ENCODE results near the gene GBF1. TPM values are rescaled to one million over a fixed set of nuclear protein-coding genes. Genes with fewer than 3 reads are reported as not detected.

GBF1 gene
- polyA plus RNA-seq, 1 donor from 2014 or later: 14.9 TPM

DNA sequence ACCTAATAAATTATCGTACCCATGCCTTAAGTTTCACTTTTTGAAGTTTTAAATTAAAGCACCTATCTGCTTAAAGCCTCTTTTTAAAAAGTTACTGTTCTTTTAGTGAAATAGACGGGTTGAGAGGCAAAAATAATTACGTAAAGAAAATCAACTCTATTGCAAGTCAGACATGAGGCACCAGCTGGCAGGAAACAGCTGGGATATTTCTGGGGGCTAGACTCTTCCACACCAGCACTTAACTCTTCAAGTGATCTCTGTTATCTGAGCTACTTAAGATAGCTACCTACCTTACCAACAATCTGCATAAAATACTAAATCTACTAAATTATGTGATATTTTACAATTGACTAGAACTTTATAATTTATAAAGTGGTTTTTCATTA, 35.8 kb downstream of the GBF1 start:
- H3K9ac ChIP-seq (ENCODE audit: low read length): no peak overlapping the region
- no peak overlapping the region for H3K4me3 ChIP-seq (ENCODE audit: low read length)
- no peak overlapping the region for H2AFZ ChIP-seq (ENCODE audit: low read depth, low read length)
- TF ChIP-seq, protein P1, sequence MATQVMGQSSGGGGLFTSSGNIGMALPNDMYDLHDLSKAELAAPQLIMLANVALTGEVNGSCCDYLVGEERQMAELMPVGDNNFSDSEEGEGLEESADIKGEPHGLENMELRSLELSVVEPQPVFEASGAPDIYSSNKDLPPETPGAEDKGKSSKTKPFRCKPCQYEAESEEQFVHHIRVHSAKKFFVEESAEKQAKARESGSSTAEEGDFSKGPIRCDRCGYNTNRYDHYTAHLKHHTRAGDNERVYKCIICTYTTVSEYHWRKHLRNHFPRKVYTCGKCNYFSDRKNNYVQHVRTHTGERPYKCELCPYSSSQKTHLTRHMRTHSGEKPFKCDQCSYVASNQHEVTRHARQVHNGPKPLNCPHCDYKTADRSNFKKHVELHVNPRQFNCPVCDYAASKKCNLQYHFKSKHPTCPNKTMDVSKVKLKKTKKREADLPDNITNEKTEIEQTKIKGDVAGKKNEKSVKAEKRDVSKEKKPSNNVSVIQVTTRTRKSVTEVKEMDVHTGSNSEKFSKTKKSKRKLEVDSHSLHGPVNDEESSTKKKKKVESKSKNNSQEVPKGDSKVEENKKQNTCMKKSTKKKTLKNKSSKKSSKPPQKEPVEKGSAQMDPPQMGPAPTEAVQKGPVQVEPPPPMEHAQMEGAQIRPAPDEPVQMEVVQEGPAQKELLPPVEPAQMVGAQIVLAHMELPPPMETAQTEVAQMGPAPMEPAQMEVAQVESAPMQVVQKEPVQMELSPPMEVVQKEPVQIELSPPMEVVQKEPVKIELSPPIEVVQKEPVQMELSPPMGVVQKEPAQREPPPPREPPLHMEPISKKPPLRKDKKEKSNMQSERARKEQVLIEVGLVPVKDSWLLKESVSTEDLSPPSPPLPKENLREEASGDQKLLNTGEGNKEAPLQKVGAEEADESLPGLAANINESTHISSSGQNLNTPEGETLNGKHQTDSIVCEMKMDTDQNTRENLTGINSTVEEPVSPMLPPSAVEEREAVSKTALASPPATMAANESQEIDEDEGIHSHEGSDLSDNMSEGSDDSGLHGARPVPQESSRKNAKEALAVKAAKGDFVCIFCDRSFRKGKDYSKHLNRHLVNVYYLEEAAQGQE (IDR thresholded peaks at IDR 0.05; ENCODE audit: borderline replicate concordance): no peak
- no peak for TF ChIP-seq SMC3 (conservative IDR thresholded peaks at IDR 0.05; ENCODE audit: poor library complexity)
- H3K9me2 ChIP-seq (ENCODE audit: insufficient read depth, low read length): no peaks in the 10 kb centered on the region
- H3K79me2 ChIP-seq (replicated peaks; ENCODE audit: insufficient read depth, low read length): peaks cover 13% of the 10 kb centered on the region
- H3K9me3 ChIP-seq (ENCODE audit: low read length): no peaks in the 10 kb centered on the region
- no peaks in the 10 kb centered on the region for H3K36me3 ChIP-seq (ENCODE audit: insufficient read depth, low read length)
- H3K27ac ChIP-seq (ENCODE audit: low read length): no peak overlapping the region
- H3F3A ChIP-seq (ENCODE audit: insufficient read depth, low read length, poor library complexity, severe bottlenecking): no peaks in the 10 kb centered on the region
- H3K4me2 ChIP-seq (ENCODE audit: low read length): no peak overlapping the region
- H3K27me3 ChIP-seq (ENCODE audit: insufficient read depth, low read depth, low read length): no peaks in the 10 kb centered on the region
- H4K20me1 ChIP-seq (ENCODE audit: insufficient read depth): no peaks in the 10 kb centered on the region

DNA sequence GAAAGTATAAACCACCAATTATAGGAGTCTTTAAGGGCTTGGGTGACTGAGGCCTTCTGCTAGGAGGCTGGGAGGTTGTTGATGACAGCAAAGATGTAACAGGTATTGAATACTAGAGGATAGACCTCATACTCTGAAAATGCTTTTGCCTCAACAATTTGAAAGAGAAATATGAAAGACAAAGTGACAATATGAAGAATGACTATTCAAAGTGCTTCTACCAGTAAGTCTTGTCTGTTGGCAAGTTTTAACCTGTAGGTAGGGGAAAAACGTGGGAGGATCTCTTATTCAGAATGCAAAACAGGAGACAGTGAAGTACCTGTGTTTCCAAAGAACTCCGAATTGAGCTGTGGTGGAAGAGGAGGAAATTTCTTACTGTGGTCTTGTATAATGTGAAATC, 38.2 kb downstream of the GBF1 start:
- H3K79me2 ChIP-seq (replicated peaks; ENCODE audit: insufficient read depth, low read length): peaks cover 16% of the 10 kb centered on the region
- H3K9ac ChIP-seq (ENCODE audit: low read length): no peak overlapping the region
- no peaks in the 10 kb centered on the region for H3K9me3 ChIP-seq (ENCODE audit: low read length)
- no peaks in the 10 kb centered on the region for H3F3A ChIP-seq (ENCODE audit: insufficient read depth, low read length, poor library complexity, severe bottlenecking)
- H3K27me3 ChIP-seq (ENCODE audit: insufficient read depth, low read depth, low read length): no peaks in the 10 kb centered on the region
- H4K20me1 ChIP-seq (ENCODE audit: insufficient read depth): no peaks in the 10 kb centered on the region
- no peak overlapping the region for H2AFZ ChIP-seq (ENCODE audit: low read depth, low read length)
- no peak overlapping the region for H3K4me2 ChIP-seq (ENCODE audit: low read length)
- no peak overlapping the region for H3K27ac ChIP-seq (ENCODE audit: low read length)
- TF ChIP-seq EZH2 (IDR thresholded peaks at IDR 0.05; ENCODE audit: borderline replicate concordance, insufficient read depth, low read length, poor library complexity, severe bottlenecking) (no peak), TAF1 (IDR thresholded peaks at IDR 0.05; ENCODE audit: low read depth) (no peak), SMC3 (conservative IDR thresholded peaks at IDR 0.05; ENCODE audit: poor library complexity) (no peak), EP300 (conservative IDR thresholded peaks at IDR 0.05; ENCODE audit: poor library complexity, severe bottlenecking) (no peak)
- TF ChIP-seq, protein P1 (IDR thresholded peaks at IDR 0.05; ENCODE audit: borderline replicate concordance): no peak
- H3K36me3 ChIP-seq (ENCODE audit: insufficient read depth, low read length): no peaks in the 10 kb centered on the region
- no peak overlapping the region for H3K4me3 ChIP-seq (ENCODE audit: low read length)
- H3K9me2 ChIP-seq (ENCODE audit: insufficient read depth, low read length): no peaks in the 10 kb centered on the region

GRCh38 chr10:102283890-102284289, 38.6 kb downstream of the GBF1 start:
- H3K4me3 ChIP-seq (ENCODE audit: low read length): no peak overlapping the region
- no peak overlapping the region for H3K9ac ChIP-seq (ENCODE audit: low read length)
- H3K4me2 ChIP-seq (ENCODE audit: low read length): no peak overlapping the region
- H3K27me3 ChIP-seq (ENCODE audit: insufficient read depth, low read depth, low read length): no peaks in the 10 kb centered on the region
- H3K79me2 ChIP-seq (replicated peaks; ENCODE audit: insufficient read depth, low read length): peaks cover 16% of the 10 kb centered on the region
- H3K36me3 ChIP-seq (ENCODE audit: insufficient read depth, low read length): no peaks in the 10 kb centered on the region
- no peaks in the 10 kb centered on the region for H3K9me2 ChIP-seq (ENCODE audit: insufficient read depth, low read length)
- no peak overlapping the region for H2AFZ ChIP-seq (ENCODE audit: low read depth, low read length)
- no peaks in the 10 kb centered on the region for H3K9me3 ChIP-seq (ENCODE audit: low read length)
- no peaks in the 10 kb centered on the region for H3F3A ChIP-seq (ENCODE audit: insufficient read depth, low read length, poor library complexity, severe bottlenecking)
- no peak overlapping the region for H3K27ac ChIP-seq (ENCODE audit: low read length)
- H4K20me1 ChIP-seq (ENCODE audit: insufficient read depth): no peaks in the 10 kb centered on the region
- TF ChIP-seq EP300 (conservative IDR thresholded peaks at IDR 0.05; ENCODE audit: poor library complexity, severe bottlenecking) (no peak), EZH2 (IDR thresholded peaks at IDR 0.05; ENCODE audit: borderline replicate concordance, insufficient read depth, low read length, poor library complexity, severe bottlenecking) (no peak), TAF1 (IDR thresholded peaks at IDR 0.05; ENCODE audit: low read depth) (no peak), CTCF (IDR thresholded peaks at IDR 0.05; ENCODE audit: poor library complexity, severe bottlenecking) (no peak), POLR2AphosphoS5 (IDR thresholded peaks at IDR 0.05) (no peak), MXI1 (conservative IDR thresholded peaks at IDR 0.05; ENCODE audit: poor library complexity, severe bottlenecking) (no peak), RAD21 (conservative IDR thresholded peaks at IDR 0.05) (no peak), SMC3 (conservative IDR thresholded peaks at IDR 0.05; ENCODE audit: poor library complexity) (no peak)
- TF ChIP-seq, protein P1 (IDR thresholded peaks at IDR 0.05; ENCODE audit: borderline replicate concordance): no peak

Data from neural cell (in vitro differentiated cells).